ENCODE data around the gene SHFL.

DNA sequence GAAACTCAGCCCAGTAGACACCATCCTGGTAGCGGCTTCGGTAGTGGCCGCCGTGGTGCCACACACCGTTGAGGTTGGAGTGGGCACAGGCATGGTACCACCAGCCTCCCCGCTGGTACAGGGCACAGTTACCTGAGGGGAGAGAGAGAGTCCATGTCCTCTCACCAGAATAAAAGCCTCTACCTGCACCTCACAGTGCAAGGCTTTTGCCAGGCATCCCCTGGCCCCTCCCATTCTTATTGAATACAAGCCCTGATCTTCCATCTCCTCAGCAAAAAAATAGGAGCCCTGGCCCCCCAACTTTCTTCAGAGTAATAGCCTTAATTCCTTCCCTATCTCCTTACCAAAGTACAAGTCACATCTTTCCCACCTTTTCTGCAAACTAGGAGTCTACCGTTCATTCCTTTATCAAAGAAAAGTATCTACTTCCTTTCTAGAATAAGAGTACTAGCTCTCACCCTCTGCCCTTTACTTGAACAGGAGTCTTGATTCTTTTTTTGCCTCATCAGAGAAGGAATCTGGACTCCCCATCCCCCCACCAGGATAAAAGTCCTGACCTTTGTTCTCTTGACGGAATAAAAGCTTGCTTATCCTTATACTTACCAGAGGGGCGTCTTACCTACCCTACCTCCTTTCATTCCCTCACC lies 6.7 kb downstream of the SHFL start:
- TF ChIP-seq REPIN1 (tag by site-specific recombination; IDR thresholded peaks at IDR 0.05; ENCODE audit: low read depth) (no peak), SP7 (tag by site-specific recombination; IDR thresholded peaks at IDR 0.05) (no peak), ZNF785 (tag by site-specific recombination; IDR thresholded peaks at IDR 0.05) (no peak), ZNF416 (tag by site-specific recombination; IDR thresholded peaks at IDR 0.05) (no peak), TCF7L2 (IDR thresholded peaks at IDR 0.05; ENCODE audit: borderline replicate concordance, low read depth, low read length) (no peak), ZNF501 (tag by site-specific recombination; IDR thresholded peaks at IDR 0.05) (no peak), YY1 (tag by site-specific recombination; IDR thresholded peaks at IDR 0.05) (no peak), OVOL3 (tag by site-specific recombination; IDR thresholded peaks at IDR 0.05) (no peak), ZNF114 (tag by site-specific recombination; IDR thresholded peaks at IDR 0.05) (no peak)
- TF ChIP-seq, protein P1, sequence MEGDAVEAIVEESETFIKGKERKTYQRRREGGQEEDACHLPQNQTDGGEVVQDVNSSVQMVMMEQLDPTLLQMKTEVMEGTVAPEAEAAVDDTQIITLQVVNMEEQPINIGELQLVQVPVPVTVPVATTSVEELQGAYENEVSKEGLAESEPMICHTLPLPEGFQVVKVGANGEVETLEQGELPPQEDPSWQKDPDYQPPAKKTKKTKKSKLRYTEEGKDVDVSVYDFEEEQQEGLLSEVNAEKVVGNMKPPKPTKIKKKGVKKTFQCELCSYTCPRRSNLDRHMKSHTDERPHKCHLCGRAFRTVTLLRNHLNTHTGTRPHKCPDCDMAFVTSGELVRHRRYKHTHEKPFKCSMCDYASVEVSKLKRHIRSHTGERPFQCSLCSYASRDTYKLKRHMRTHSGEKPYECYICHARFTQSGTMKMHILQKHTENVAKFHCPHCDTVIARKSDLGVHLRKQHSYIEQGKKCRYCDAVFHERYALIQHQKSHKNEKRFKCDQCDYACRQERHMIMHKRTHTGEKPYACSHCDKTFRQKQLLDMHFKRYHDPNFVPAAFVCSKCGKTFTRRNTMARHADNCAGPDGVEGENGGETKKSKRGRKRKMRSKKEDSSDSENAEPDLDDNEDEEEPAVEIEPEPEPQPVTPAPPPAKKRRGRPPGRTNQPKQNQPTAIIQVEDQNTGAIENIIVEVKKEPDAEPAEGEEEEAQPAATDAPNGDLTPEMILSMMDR (tag by site-specific recombination; IDR thresholded peaks at IDR 0.05): no peak
- TF ChIP-seq, protein P2, sequence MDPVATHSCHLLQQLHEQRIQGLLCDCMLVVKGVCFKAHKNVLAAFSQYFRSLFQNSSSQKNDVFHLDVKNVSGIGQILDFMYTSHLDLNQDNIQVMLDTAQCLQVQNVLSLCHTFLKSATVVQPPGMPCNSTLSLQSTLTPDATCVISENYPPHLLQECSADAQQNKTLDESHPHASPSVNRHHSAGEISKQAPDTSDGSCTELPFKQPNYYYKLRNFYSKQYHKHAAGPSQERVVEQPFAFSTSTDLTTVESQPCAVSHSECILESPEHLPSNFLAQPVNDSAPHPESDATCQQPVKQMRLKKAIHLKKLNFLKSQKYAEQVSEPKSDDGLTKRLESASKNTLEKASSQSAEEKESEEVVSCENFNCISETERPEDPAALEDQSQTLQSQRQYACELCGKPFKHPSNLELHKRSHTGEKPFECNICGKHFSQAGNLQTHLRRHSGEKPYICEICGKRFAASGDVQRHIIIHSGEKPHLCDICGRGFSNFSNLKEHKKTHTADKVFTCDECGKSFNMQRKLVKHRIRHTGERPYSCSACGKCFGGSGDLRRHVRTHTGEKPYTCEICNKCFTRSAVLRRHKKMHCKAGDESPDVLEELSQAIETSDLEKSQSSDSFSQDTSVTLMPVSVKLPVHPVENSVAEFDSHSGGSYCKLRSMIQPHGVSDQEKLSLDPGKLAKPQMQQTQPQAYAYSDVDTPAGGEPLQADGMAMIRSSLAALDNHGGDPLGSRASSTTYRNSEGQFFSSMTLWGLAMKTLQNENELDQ (tag by site-specific recombination; IDR thresholded peaks at IDR 0.05; ENCODE audit: low read depth): no peak
- TF ChIP-seq, protein P3, sequence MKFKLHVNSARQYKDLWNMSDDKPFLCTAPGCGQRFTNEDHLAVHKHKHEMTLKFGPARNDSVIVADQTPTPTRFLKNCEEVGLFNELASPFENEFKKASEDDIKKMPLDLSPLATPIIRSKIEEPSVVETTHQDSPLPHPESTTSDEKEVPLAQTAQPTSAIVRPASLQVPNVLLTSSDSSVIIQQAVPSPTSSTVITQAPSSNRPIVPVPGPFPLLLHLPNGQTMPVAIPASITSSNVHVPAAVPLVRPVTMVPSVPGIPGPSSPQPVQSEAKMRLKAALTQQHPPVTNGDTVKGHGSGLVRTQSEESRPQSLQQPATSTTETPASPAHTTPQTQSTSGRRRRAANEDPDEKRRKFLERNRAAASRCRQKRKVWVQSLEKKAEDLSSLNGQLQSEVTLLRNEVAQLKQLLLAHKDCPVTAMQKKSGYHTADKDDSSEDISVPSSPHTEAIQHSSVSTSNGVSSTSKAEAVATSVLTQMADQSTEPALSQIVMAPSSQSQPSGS (tag by site-specific recombination; IDR thresholded peaks at IDR 0.05; ENCODE audit: low read depth): no peak

Data from HEK293 (cell line).